ENCODE results near the gene EXOC6B. TPM values are rescaled to one million over a fixed set of nuclear protein-coding genes. Genes with fewer than 3 reads are reported as not detected.

The EXOC6B gene
- total RNA-seq, 2 donors from 2014 or later, result 11.7 to 12.9 TPM

- Histone ChIP-seq H3K36me3 (replicated peaks in 1 of 2; ENCODE audit: insufficient read depth in 1 of 2, low read depth in 2 of 2) (no peaks in the 10 kb centered on the region), H3K27ac (no peak overlapping the region), H3K27me3 (no peaks in the 10 kb centered on the region), H3K4me1 (peaks cover under 1% of the 10 kb centered on the region), H3K9me3 (no peaks in the 10 kb centered on the region), H3K4me3 (no peak overlapping the region)
- intact Hi-C loops (cut with DNase I), result no loop called here
- ATAC-seq, result no peak
- 76 to 85% methylated on average over 2 of the region's 2 CpGs for WGBS, 2 donors
- no peak for DNase-seq
- TF ChIP-seq CTCF (IDR thresholded peaks at IDR 0.05), result no peak
- TF ChIP-seq POLR2A (IDR thresholded peaks at IDR 0.05), result no peak
Observed at GRCh38 chr2:72210470-72210869, 615.4 kb downstream of the EXOC6B start.

GRCh38 chr2:72208225-72208624, 617.6 kb downstream of the EXOC6B start:
- DNase-seq, result no peak
- Histone ChIP-seq H3K9me3 (no peaks in the 10 kb centered on the region), H3K27ac (no peak overlapping the region), H3K4me1 (peaks cover 14% of the 10 kb centered on the region), H3K27me3 (no peaks in the 10 kb centered on the region), H3K4me3 (no peak overlapping the region), H3K36me3 (replicated peaks in 1 of 2; ENCODE audit: insufficient read depth in 1 of 2, low read depth in 2 of 2) (no peaks in the 10 kb centered on the region)
- intact Hi-C loops (cut with DNase I), result no loop called here
- WGBS, 2 donors, result 91 to 100% methylated on average over 1 of the region's 1 CpG
- TF ChIP-seq CTCF (IDR thresholded peaks at IDR 0.05) (no peak), POLR2A (IDR thresholded peaks at IDR 0.05) (no peak)
- no peak for ATAC-seq

GRCh38 chr2:72207334-72207733, 618.5 kb downstream of the EXOC6B start:
- intact Hi-C loops (cut with DNase I), result no loop called here
- Histone ChIP-seq H3K27ac (no peak overlapping the region), H3K9me3 (no peaks in the 10 kb centered on the region)

GRCh38 chr2:72205504-72205881, 620.3 kb downstream of the EXOC6B start:
- 75 to 79% methylated on average over 3 of the region's 3 CpGs for WGBS, 2 donors
- peaks cover 14% of the 10 kb centered on the region for H3K4me1 ChIP-seq
- no peak overlapping the region for H3K4me3 ChIP-seq
- intact Hi-C loops (cut with DNase I), result no loop called here
- no peaks in the 10 kb centered on the region for H3K9me3 ChIP-seq
- no peak for ATAC-seq
- no peak for DNase-seq
- no peak overlapping the region for H3K27ac ChIP-seq
- TF ChIP-seq POLR2A (IDR thresholded peaks at IDR 0.05) (no peak), CTCF (IDR thresholded peaks at IDR 0.05) (no peak)
- H3K36me3 ChIP-seq (replicated peaks in 1 of 2; ENCODE audit: insufficient read depth in 1 of 2, low read depth in 2 of 2), result no peaks in the 10 kb centered on the region
- H3K27me3 ChIP-seq, result no peaks in the 10 kb centered on the region

More at GRCh38 chr2:72207334-72207733, 618.5 kb downstream of the EXOC6B start:
- H3K27me3 ChIP-seq, result no peaks in the 10 kb centered on the region
- no peak for DNase-seq
- H3K4me1 ChIP-seq, result peaks cover 14% of the 10 kb centered on the region
- H3K36me3 ChIP-seq (replicated peaks in 1 of 2; ENCODE audit: insufficient read depth in 1 of 2, low read depth in 2 of 2), result no peaks in the 10 kb centered on the region
- no peak overlapping the region for H3K4me3 ChIP-seq
- no peak for ATAC-seq
- 80 to 86% methylated on average over 2 of the region's 2 CpGs for WGBS, 2 donors
- no peak for TF ChIP-seq CTCF (IDR thresholded peaks at IDR 0.05)

- ATAC-seq (no peak), DNase-seq (no peak)
- H3K36me3 ChIP-seq (replicated peaks in 1 of 2; ENCODE audit: insufficient read depth in 1 of 2, low read depth in 2 of 2), result no peaks in the 10 kb centered on the region
- no peaks in the 10 kb centered on the region for H3K27me3 ChIP-seq
- TF ChIP-seq CTCF (IDR thresholded peaks at IDR 0.05) (no peak), POLR2A (IDR thresholded peaks at IDR 0.05) (no peak)
- H3K27ac ChIP-seq, result no peak overlapping the region
- WGBS, 2 donors, result 57 to 70% methylated on average over 3 of the region's 3 CpGs
- H3K4me3 ChIP-seq, result no peak overlapping the region
- intact Hi-C loops (cut with DNase I), result no loop called here
- H3K4me1 ChIP-seq, result peaks cover 14% of the 10 kb centered on the region
- H3K9me3 ChIP-seq, result no peaks in the 10 kb centered on the region
Observed at GRCh38 chr2:72204786-72205503, 620.9 kb downstream of the EXOC6B start.

Measured in body of pancreas (tissue), 4 donors.